Nephron (organoid): Measurements from ENCODE around the gene ARL15.
A peak's percentile ranks its signal among the peaks of the same experiment; 100 is the strongest.

Experiments
- H3K27ac Mint-ChIP-seq, 3 experiments: 2 replicates each; pipeline ENCODE4 v1.8.0; 2020; ENCODE audit warnings: mixed read lengths in 3 of 3, mild to moderate bottlenecking in 2 of 3, moderate library complexity in 1 of 3
- H3K27me3 Mint-ChIP-seq: 2 replicates; pipeline ENCODE4 v1.8.0; 2021; ENCODE audit warnings: low read depth, mild to moderate bottlenecking, moderate library complexity, mixed read lengths
- H3K36me3 Mint-ChIP-seq: 2 replicates; pipeline ENCODE4 v1.8.0; 2020; ENCODE audit warnings: low read depth, mixed read lengths
- H3K4me1 Mint-ChIP-seq: 2 replicates; pipeline ENCODE4 v1.8.0; 2020; ENCODE audit warnings: mixed read lengths
- H3K4me3 Mint-ChIP-seq, 3 experiments: 2 replicates each; pipeline ENCODE4 v1.8.0; 2020; ENCODE audit warnings: mild to moderate bottlenecking in 3 of 3, mixed read lengths in 3 of 3, moderate library complexity in 2 of 3
- H3K9me3 Mint-ChIP-seq: 2 replicates; pipeline ENCODE4 v1.8.0; 2020; ENCODE audit warnings: mixed read lengths
- CTCF ChIP-seq, 3 experiments: fragments of 200-600 bp; sonication (generic); IDR thresholded peaks; one replicate each; pipeline ENCODE4 v1.5.0; 2021; ENCODE audit warnings: antibody characterized with exemption in 3 of 3; ENCODE audit not compliant: unreplicated experiment in 3 of 3

ARL15 gene

GRCh38 chr5:54146916-54147315, 163.5 kb downstream of the ARL15 start:
- no peak overlapping the region for H3K4me3 Mint-ChIP-seq
- peaks cover 22% of the 10 kb centered on the region for H3K36me3 Mint-ChIP-seq
- H3K27me3 Mint-ChIP-seq, result no peaks in the 10 kb centered on the region
- H3K9me3 Mint-ChIP-seq, result no peaks in the 10 kb centered on the region
- TF ChIP-seq CTCF (IDR thresholded peaks at IDR 0.05; ENCODE audit: unreplicated experiment in 3 of 3), result no peak
- H3K4me1 Mint-ChIP-seq, result peaks cover 37% of the 10 kb centered on the region
- H3K27ac Mint-ChIP-seq, result peak overlapping the region in 2 of 3 experiments; percentile 9 to 89

- Mint-ChIP-seq H3K36me3 (peaks cover 23% of the 10 kb centered on the region), H3K9me3 (no peaks in the 10 kb centered on the region), H3K27ac (peak overlapping the region in 2 of 3 experiments; percentile 49 to 89), H3K27me3 (no peaks in the 10 kb centered on the region), H3K4me3 (no peak overlapping the region), H3K4me1 (peaks cover 37% of the 10 kb centered on the region)
- TF ChIP-seq CTCF (IDR thresholded peaks at IDR 0.05; ENCODE audit: unreplicated experiment in 3 of 3), result no peak
Observed at GRCh38 chr5:54146390-54146789, 164.0 kb downstream of the ARL15 start.

- Mint-ChIP-seq H3K9me3 (no peaks in the 10 kb centered on the region), H3K36me3 (peaks cover 16% of the 10 kb centered on the region), H3K27me3 (no peaks in the 10 kb centered on the region), H3K4me3 (no peak overlapping the region), H3K27ac (no peak overlapping the region), H3K4me1 (peaks cover 11% of the 10 kb centered on the region)
- no peak for TF ChIP-seq CTCF (IDR thresholded peaks at IDR 0.05; ENCODE audit: unreplicated experiment in 3 of 3)
Observed at GRCh38 chr5:54140247-54140840, 170.0 kb downstream of the ARL15 start.

- no peak overlapping the region for H3K4me3 Mint-ChIP-seq
- H3K9me3 Mint-ChIP-seq, result no peaks in the 10 kb centered on the region
- H3K4me1 Mint-ChIP-seq, result peaks cover 15% of the 10 kb centered on the region
- H3K27ac Mint-ChIP-seq, result peak overlapping the region; percentile 41 to 74 (median 41)
- no peaks in the 10 kb centered on the region for H3K36me3 Mint-ChIP-seq
- no peak for TF ChIP-seq CTCF (IDR thresholded peaks at IDR 0.05; ENCODE audit: unreplicated experiment in 3 of 3)
- no peaks in the 10 kb centered on the region for H3K27me3 Mint-ChIP-seq
Observed at GRCh38 chr5:54136516-54137440, 173.6 kb downstream of the ARL15 start.

GRCh38 chr5:54135042-54135441, 175.3 kb downstream of the ARL15 start:
- Mint-ChIP-seq H3K27me3 (no peaks in the 10 kb centered on the region), H3K9me3 (no peaks in the 10 kb centered on the region), H3K36me3 (no peaks in the 10 kb centered on the region), H3K4me1 (peaks cover 15% of the 10 kb centered on the region), H3K4me3 (no peak overlapping the region), H3K27ac (peak overlapping the region in 1 of 3 experiments; percentile 19)
- TF ChIP-seq CTCF (IDR thresholded peaks at IDR 0.05; ENCODE audit: unreplicated experiment in 3 of 3), result no peak
